Mesendoderm (in vitro differentiated cells): ENCODE data around the gene NRL.

Experiments
- DNase-seq: peaks from one replicate; pipeline ENCODE4 v3.0.0; 2013
- H2AK5ac ChIP-seq: 2 replicates; pipeline ENCODE4 v1.6.1; 2013; ENCODE audit warnings: low read length, inconsistent platforms
- H2BK120ac ChIP-seq: 2 replicates; pipeline ENCODE4 v1.6.1; 2013; ENCODE audit warnings: low read depth, mild to moderate bottlenecking, low read length, moderate library complexity, mixed read lengths
- H2BK15ac ChIP-seq: replicated peaks from 2 replicates; pipeline ENCODE4 v1.6.1; 2013; ENCODE audit warnings: low read depth, mild to moderate bottlenecking, moderate library complexity
- H2BK5ac ChIP-seq: 2 replicates; pipeline ENCODE4 v1.6.1; 2013; ENCODE audit warnings: low read length, inconsistent platforms
- H3K18ac ChIP-seq: 2 replicates; pipeline ENCODE4 v1.6.1; 2013; ENCODE audit warnings: mild to moderate bottlenecking, low read length, mixed read lengths
- H3K23ac ChIP-seq: one replicate; pipeline ENCODE4 v1.6.1; 2013; ENCODE audit warnings: low read length
- H3K27ac ChIP-seq: 2 replicates; pipeline ENCODE4 v1.5.1; 2013; ENCODE audit warnings: low read depth, mild to moderate bottlenecking, inconsistent platforms, low read length, moderate library complexity
- H3K27me3 ChIP-seq: 2 replicates; pipeline ENCODE4 v1.6.1; 2013; ENCODE audit warnings: low read length, control low read depth, mild to moderate bottlenecking, inconsistent platforms; ENCODE audit not compliant: insufficient read depth, poor library complexity
- H3K36me3 ChIP-seq: 2 replicates; pipeline ENCODE4 v1.6.1; 2013; ENCODE audit warnings: low read length, inconsistent platforms; ENCODE audit not compliant: control insufficient read depth, insufficient read depth
- H3K4ac ChIP-seq: one replicate; pipeline ENCODE4 v1.6.1; 2013; ENCODE audit warnings: low read depth, mild to moderate bottlenecking, low read length, moderate library complexity
- H3K4me1 ChIP-seq: 2 replicates; pipeline ENCODE4 v1.6.1; 2013; ENCODE audit warnings: low read depth, low read length, inconsistent platforms; ENCODE audit not compliant: control insufficient read depth
- H3K4me2 ChIP-seq: 2 replicates; pipeline ENCODE4 v1.6.1; 2013; ENCODE audit warnings: low read length
- H3K4me3 ChIP-seq: 2 replicates; pipeline ENCODE4 v1.5.1; 2013; ENCODE audit warnings: mild to moderate bottlenecking, low read length
- H3K56ac ChIP-seq: one replicate; pipeline ENCODE4 v1.6.1; 2013; ENCODE audit warnings: low read length
- H3K79me1 ChIP-seq: 2 replicates; pipeline ENCODE4 v1.6.1; 2013; ENCODE audit warnings: low read length, inconsistent platforms
- H3K79me2 ChIP-seq: 2 replicates; pipeline ENCODE4 v1.6.1; 2013; ENCODE audit warnings: mild to moderate bottlenecking, low read length; ENCODE audit not compliant: control insufficient read depth, insufficient read depth
- H3K9ac ChIP-seq: 2 replicates; pipeline ENCODE4 v1.6.1; 2013; ENCODE audit warnings: low read length, inconsistent platforms
- H4K5ac ChIP-seq: one replicate; pipeline ENCODE4 v1.6.1; 2013; ENCODE audit warnings: low read length
- H4K8ac ChIP-seq: one replicate; pipeline ENCODE4 v1.6.1; 2013; ENCODE audit warnings: low read depth, mild to moderate bottlenecking, control low read depth, low read length, moderate library complexity
- WGBS: extraction: QIAGEN DNeasy Blood & Tissue Kit; methylation state at CpG from one replicate; pipeline ENCODE4 v1.1.7; 2013; ENCODE audit warnings: low lambda C conversion rate, missing lambda C conversion rate; ENCODE audit not compliant: insufficient coverage; ENCODE audit errors: extremely low coverage; 5-methylcytosine and 5-hydroxymethylcytosine counted together

Gene NRL

GRCh38 chr14:24157331-24157730 lies 42.6 kb upstream of the NRL start:
- no peak overlapping the region for H3K9ac ChIP-seq
- no peak overlapping the region for H2BK120ac ChIP-seq
- H2BK5ac ChIP-seq: no peak overlapping the region
- no peak overlapping the region for H4K5ac ChIP-seq
- peaks cover 2% of the 10 kb centered on the region for H3K79me1 ChIP-seq
- no peak overlapping the region for H3K4me2 ChIP-seq
- H3K4me1 ChIP-seq: peaks cover 5% of the 10 kb centered on the region
- no peaks in the 10 kb centered on the region for H3K27me3 ChIP-seq
- no CpG with 5 or more reads among the region's 12 CpGs for WGBS
- DNase-seq: no peak
- no peak overlapping the region for H3K23ac ChIP-seq
- no peak overlapping the region for H3K4ac ChIP-seq
- H3K36me3 ChIP-seq: peaks cover 23% of the 10 kb centered on the region
- no peak overlapping the region for H3K56ac ChIP-seq
- H3K4me3 ChIP-seq: no peak overlapping the region
- H2BK15ac ChIP-seq: no peak overlapping the region
- H3K18ac ChIP-seq: no peak overlapping the region
- H2AK5ac ChIP-seq: no peak overlapping the region
- H3K27ac ChIP-seq: no peak overlapping the region
- H4K8ac ChIP-seq: no peak overlapping the region
- no peaks in the 10 kb centered on the region for H3K79me2 ChIP-seq

DNA sequence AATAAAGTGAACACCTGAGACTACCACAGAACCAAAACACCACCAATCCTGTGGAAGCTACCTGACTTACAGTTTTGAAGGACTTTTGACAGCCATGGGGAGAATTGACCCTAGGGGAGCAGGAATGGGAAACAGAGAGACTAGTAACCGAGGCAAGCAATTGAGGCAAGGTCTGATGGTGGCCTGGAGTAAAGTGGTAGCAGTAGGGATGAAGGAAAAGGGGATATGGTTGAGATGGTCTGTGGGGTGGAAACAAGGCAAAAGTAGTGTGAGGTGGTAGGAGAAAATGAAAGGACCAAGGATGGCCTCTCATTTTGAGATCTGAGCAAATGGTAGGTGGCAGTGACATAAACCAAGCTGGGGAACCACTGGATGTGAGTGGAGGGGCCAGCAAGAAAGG lies 42.1 kb upstream of the NRL start:
- H3K79me2 ChIP-seq: no peaks in the 10 kb centered on the region
- H3K9ac ChIP-seq: no peak overlapping the region
- H2BK15ac ChIP-seq: no peak overlapping the region
- no peak overlapping the region for H2BK120ac ChIP-seq
- no peak overlapping the region for H3K4ac ChIP-seq
- peaks cover 22% of the 10 kb centered on the region for H3K36me3 ChIP-seq
- H3K27me3 ChIP-seq: no peaks in the 10 kb centered on the region
- no peak overlapping the region for H3K27ac ChIP-seq
- H3K56ac ChIP-seq: no peak overlapping the region
- WGBS: no CpG with 5 or more reads among the region's 1 CpG
- no peak overlapping the region for H3K4me3 ChIP-seq
- H3K4me1 ChIP-seq: peaks cover 5% of the 10 kb centered on the region
- H3K79me1 ChIP-seq: peaks cover under 1% of the 10 kb centered on the region
- no peak overlapping the region for H3K23ac ChIP-seq
- no peak overlapping the region for H3K4me2 ChIP-seq
- no peak overlapping the region for H4K8ac ChIP-seq
- H2AK5ac ChIP-seq: no peak overlapping the region
- no peak for DNase-seq
- no peak overlapping the region for H4K5ac ChIP-seq
- no peak overlapping the region for H3K18ac ChIP-seq
- no peak overlapping the region for H2BK5ac ChIP-seq

GRCh38 chr14:24155100-24155499 lies 40.4 kb upstream of the NRL start:
- no CpG with 5 or more reads among the region's 10 CpGs for WGBS

GRCh38 chr14:24151404-24152080 lies 36.8 kb upstream of the NRL start:
- Histone ChIP-seq H3K79me2 (peaks cover 16% of the 10 kb centered on the region), H2BK15ac (no peak overlapping the region), H3K23ac (no peak overlapping the region), H3K36me3 (peaks cover 20% of the 10 kb centered on the region), H4K5ac (no peak overlapping the region), H3K4ac (no peak overlapping the region), H2BK5ac (no peak overlapping the region), H2BK120ac (no peak overlapping the region), H3K27ac (no peak overlapping the region), H2AK5ac (no peak overlapping the region), H3K4me1 (peaks cover 3% of the 10 kb centered on the region), H3K79me1 (peaks cover 16% of the 10 kb centered on the region), H3K56ac (no peak overlapping the region), H3K4me2 (no peak overlapping the region), H3K9ac (no peak overlapping the region), H3K4me3 (no peak overlapping the region), H3K27me3 (no peaks in the 10 kb centered on the region), H3K18ac (no peak overlapping the region), H4K8ac (no peak overlapping the region)
- whole genome bisulfite sequencing: no CpG with 5 or more reads among the region's 16 CpGs
- no peak for DNase-seq

More at GRCh38 chr14:24155100-24155499, 40.4 kb upstream of the NRL start:
- no peak overlapping the region for H3K18ac ChIP-seq
- H2AK5ac ChIP-seq: no peak overlapping the region
- H3K9ac ChIP-seq: no peak overlapping the region
- no peak overlapping the region for H3K4ac ChIP-seq
- no peaks in the 10 kb centered on the region for H3K4me1 ChIP-seq
- H4K5ac ChIP-seq: no peak overlapping the region
- no peak overlapping the region for H2BK15ac ChIP-seq
- no peaks in the 10 kb centered on the region for H3K27me3 ChIP-seq
- no peak overlapping the region for H3K23ac ChIP-seq
- peaks cover 31% of the 10 kb centered on the region for H3K36me3 ChIP-seq
- H3K56ac ChIP-seq: no peak overlapping the region
- H2BK5ac ChIP-seq: no peak overlapping the region
- DNase-seq: no peak
- no peak overlapping the region for H2BK120ac ChIP-seq
- H4K8ac ChIP-seq: no peak overlapping the region
- no peaks in the 10 kb centered on the region for H3K79me2 ChIP-seq
- H3K4me3 ChIP-seq: no peak overlapping the region
- H3K4me2 ChIP-seq: no peak overlapping the region
- H3K27ac ChIP-seq: no peak overlapping the region
- peaks cover 1% of the 10 kb centered on the region for H3K79me1 ChIP-seq

- Histone ChIP-seq H3K56ac (no peak overlapping the region), H2BK120ac (no peak overlapping the region), H3K23ac (no peak overlapping the region), H3K4me1 (peaks cover 3% of the 10 kb centered on the region), H3K9ac (no peak overlapping the region), H3K4me2 (no peak overlapping the region), H2BK15ac (no peak overlapping the region), H3K27me3 (no peaks in the 10 kb centered on the region), H3K4me3 (no peak overlapping the region), H3K79me2 (peaks cover 16% of the 10 kb centered on the region), H3K27ac (no peak overlapping the region), H4K8ac (no peak overlapping the region), H3K79me1 (peaks cover 16% of the 10 kb centered on the region), H3K36me3 (peaks cover 19% of the 10 kb centered on the region), H3K4ac (no peak overlapping the region), H2BK5ac (no peak overlapping the region), H4K5ac (no peak overlapping the region), H2AK5ac (no peak overlapping the region), H3K18ac (no peak overlapping the region)
- WGBS: no CpG with 5 or more reads among the region's 9 CpGs
- DNase-seq: no peak
Measured at GRCh38 chr14:24150993-24151392, 36.2 kb upstream of the NRL start.

- peaks cover 16% of the 10 kb centered on the region for H3K79me2 ChIP-seq
- H3K79me1 ChIP-seq: peaks cover 18% of the 10 kb centered on the region
- no peak overlapping the region for H3K56ac ChIP-seq
- peaks cover 16% of the 10 kb centered on the region for H3K36me3 ChIP-seq
- no CpG with 5 or more reads among the region's 9 CpGs for WGBS
- no peak overlapping the region for H3K27ac ChIP-seq
- DNase-seq: no peak
- no peak overlapping the region for H3K18ac ChIP-seq
- no peak overlapping the region for H3K4me2 ChIP-seq
- H4K8ac ChIP-seq: no peak overlapping the region
- no peak overlapping the region for H2BK120ac ChIP-seq
- no peak overlapping the region for H4K5ac ChIP-seq
- no peaks in the 10 kb centered on the region for H3K27me3 ChIP-seq
- H2AK5ac ChIP-seq: no peak overlapping the region
- H3K4me1 ChIP-seq: peaks cover 8% of the 10 kb centered on the region
- no peak overlapping the region for H2BK5ac ChIP-seq
- no peak overlapping the region for H2BK15ac ChIP-seq
- H3K23ac ChIP-seq: no peak overlapping the region
- H3K4ac ChIP-seq: no peak overlapping the region
- no peak overlapping the region for H3K9ac ChIP-seq
- H3K4me3 ChIP-seq: no peak overlapping the region
Measured at GRCh38 chr14:24150567-24150966, 35.8 kb upstream of the NRL start.
